ENCODE data around the gene OCLN.

GRCh38 chr5:69484891-69485290, 7.7 kb upstream of the OCLN start:
- TF ChIP-seq, protein P1, sequence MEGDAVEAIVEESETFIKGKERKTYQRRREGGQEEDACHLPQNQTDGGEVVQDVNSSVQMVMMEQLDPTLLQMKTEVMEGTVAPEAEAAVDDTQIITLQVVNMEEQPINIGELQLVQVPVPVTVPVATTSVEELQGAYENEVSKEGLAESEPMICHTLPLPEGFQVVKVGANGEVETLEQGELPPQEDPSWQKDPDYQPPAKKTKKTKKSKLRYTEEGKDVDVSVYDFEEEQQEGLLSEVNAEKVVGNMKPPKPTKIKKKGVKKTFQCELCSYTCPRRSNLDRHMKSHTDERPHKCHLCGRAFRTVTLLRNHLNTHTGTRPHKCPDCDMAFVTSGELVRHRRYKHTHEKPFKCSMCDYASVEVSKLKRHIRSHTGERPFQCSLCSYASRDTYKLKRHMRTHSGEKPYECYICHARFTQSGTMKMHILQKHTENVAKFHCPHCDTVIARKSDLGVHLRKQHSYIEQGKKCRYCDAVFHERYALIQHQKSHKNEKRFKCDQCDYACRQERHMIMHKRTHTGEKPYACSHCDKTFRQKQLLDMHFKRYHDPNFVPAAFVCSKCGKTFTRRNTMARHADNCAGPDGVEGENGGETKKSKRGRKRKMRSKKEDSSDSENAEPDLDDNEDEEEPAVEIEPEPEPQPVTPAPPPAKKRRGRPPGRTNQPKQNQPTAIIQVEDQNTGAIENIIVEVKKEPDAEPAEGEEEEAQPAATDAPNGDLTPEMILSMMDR (conservative IDR thresholded peaks at IDR 0.05): no peak
- no peak for TF ChIP-seq ZFX (IDR thresholded peaks at IDR 0.05)
